GM20000 (cell line): Measurements from ENCODE around the gene PATL2.
"Not testable (repeated sequence)": the region's sequence is repeated elsewhere in the genome, so short reads cannot be mapped to it uniquely, and the experiment has no call there.

ENCODE experiments used
- DNase-seq: peaks from one replicate; pipeline ENCODE4 v3.0.0; 2012; ENCODE audit warnings: low spot score
- CTCF ChIP-seq: IDR thresholded peaks from 2 replicates; pipeline ENCODE4 v1.5.1; 2012; ENCODE audit warnings: mild to moderate bottlenecking, control low read depth; ENCODE audit errors: extremely low read depth, missing control alignments

Gene PATL2

GRCh38 chr15:44722011-44722410, 10.9 kb upstream of the PATL2 start:
- DNase-seq: no peak
- TF ChIP-seq CTCF: no peak

DNA sequence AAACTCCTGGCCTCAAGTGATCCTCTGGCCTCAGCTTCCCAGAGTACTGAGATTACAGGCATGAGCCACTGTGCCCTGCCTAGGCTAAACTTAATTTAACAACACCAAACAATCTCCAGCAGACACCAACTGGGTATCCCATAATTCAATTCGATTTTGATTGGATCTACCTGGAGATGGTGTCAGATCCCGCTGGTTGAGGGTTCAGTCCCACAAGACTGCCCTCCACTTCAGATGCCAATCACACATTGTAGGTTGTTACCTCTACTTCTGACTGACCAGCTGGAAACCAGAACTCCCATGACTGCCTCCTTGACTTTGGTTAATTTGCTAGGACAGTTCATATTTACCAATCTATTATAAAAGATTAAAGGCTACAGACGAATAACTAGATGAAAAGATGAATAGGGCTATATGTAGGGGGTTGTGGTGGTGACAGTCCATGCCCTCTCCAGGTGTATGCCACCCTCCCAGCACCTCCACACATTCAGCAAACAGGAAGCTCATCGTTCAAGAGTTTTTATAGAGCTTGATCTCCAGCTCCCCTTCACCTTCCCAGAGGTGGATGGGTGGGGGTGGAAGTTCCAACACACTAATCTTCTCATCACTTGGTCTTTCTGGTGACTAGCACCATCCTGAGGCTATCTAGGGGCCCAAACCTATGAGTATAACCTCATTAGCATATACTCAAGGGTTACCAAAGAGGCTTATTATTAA, 9.5 kb upstream of the PATL2 start:
- DNase-seq: no peak
- TF ChIP-seq CTCF: no peak

DNA sequence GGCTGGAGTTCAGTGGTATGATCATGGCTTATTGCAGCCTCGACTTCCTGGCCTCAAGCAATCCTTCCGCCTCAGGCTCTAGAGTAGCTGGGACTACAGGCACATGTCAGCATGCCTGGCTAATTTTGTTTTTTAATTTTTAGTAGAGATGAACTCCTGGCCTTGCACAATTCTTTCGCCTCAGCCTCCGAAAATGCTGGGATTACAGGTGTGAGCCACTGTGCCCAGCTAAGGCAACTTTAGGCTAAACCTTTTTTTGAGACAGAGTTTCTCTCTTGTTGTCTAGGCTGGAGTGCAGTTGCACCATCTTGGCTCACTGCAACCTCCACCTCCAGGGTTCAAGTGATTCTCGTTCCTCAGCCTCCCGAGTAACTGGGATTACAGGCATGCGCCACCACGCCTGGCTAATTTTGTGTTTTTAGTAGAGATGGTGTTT, 8.9 kb upstream of the PATL2 start:
- DNase-seq: not testable (repeated sequence)

- peak; percentile 38 for DNase-seq
Measured at GRCh38 chr15:44719293-44719999, 8.3 kb upstream of the PATL2 start.

GRCh38 chr15:44718927-44719292, 7.8 kb upstream of the PATL2 start:
- no peak for DNase-seq
- TF ChIP-seq CTCF: no peak

More at GRCh38 chr15:44719293-44719999, 8.3 kb upstream of the PATL2 start:
- no peak for TF ChIP-seq CTCF

DNA sequence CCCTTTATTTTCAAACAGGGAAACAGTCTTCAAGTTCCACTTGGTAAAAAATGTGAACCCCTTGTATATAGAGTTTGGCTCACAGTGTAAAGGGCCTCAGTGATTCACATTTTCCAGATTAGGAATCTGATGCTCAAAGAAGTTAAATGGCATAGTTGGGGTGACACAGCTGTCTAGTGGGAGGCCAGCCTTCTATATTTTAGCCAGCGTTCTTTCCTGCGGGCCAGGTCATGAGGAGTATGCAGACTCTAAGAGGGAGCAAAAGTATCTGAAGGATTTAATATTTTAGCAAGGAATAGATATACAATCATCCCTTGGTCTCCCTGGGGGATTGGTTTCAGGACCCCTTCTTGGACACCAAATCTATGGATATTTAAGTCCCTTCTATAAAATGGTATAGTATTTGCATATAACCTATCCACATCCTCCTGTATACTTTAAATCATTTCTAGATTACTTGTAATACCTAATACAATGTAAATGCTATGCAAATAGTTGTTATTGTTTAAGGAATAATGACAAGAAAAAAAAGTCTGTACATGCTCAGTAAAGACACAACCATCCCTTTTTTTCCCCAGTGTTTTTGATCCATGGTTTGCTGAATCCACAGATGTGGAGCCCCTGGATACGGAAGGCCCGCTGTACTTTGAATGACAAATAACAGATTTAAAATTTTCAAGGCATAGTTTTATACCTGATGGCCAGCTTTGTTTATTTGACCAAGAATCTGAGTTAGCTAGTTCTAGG, 7.2 kb upstream of the PATL2 start:
- no peak for DNase-seq
- no peak for TF ChIP-seq CTCF

DNA sequence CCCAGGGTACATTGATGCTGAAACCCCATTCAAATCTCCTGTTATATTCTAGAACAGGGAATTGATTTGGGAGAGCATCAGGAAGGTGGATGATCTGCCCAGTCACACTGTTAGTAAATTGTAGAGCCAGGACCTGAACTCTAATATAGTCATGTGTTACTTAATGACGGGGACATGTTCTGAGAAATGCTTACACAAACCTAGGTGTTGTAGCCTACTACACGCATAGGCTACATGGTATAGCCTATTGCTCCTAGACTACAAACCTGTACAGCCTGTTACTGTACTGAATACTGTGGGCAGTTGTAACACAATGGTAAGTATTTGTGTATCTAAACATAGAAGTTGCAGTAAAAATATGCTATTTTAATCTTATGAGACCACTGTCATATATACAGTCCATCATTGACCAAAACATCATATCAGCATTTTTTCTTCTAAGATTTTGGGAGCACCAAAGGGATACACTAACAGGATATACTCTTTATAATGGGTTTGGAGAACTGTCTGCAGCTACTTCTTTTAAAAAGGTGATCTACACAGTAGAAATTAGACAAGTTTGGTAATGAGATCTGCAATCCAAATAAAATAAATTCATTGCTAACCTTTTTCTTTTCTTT, 6.0 kb upstream of the PATL2 start:
- TF ChIP-seq CTCF: no peak
- no peak for DNase-seq
